HCT116 (cell line): ENCODE results near the gene TMEM79.

Experiments
- CTCF ChIP-seq, 3 experiments: fragments of 200-600 bp in 1 of 3; sonication (generic) in 1 of 3; IDR thresholded peaks in 2 of 3; conservative IDR thresholded peaks in 1 of 3; 2 replicates each; pipeline ENCODE4 v1.5.1; 2012 to 2017; ENCODE audit warnings: low read depth in 2 of 3, low read length in 2 of 3, antibody characterized with exemption in 1 of 3, borderline replicate concordance in 1 of 3, control low read depth in 1 of 3, mild to moderate bottlenecking in 1 of 3, mixed read lengths in 1 of 3, mixed run types in 1 of 3, moderate library complexity in 1 of 3; ENCODE audit not compliant: insufficient read depth in 1 of 3
- EZH2 ChIP-seq: fragments of 200-600 bp; sonication (generic); IDR thresholded peaks from 2 replicates; pipeline ENCODE4 v1.6.1; 2017; ENCODE audit warnings: antibody characterized with exemption, mixed run types
- MAX ChIP-seq: IDR thresholded peaks from 2 replicates; pipeline ENCODE4 v1.6.1; 2012
- RAD21 ChIP-seq: IDR thresholded peaks from 2 replicates; pipeline ENCODE4 v1.6.1; 2012; ENCODE audit warnings: low read depth, mild to moderate bottlenecking
- SP1 ChIP-seq: IDR thresholded peaks from 2 replicates; pipeline ENCODE4 v1.6.1; 2012; ENCODE audit warnings: low read depth

GRCh38 chr1:156283521-156283920 is 604 bp upstream of the TMEM79 start:
- TF ChIP-seq SP1, result no peak
- TF ChIP-seq EZH2, result no peak
- no peak for TF ChIP-seq CTCF (IDR thresholded peaks at IDR 0.05 in 2 of 3, conservative IDR thresholded peaks at IDR 0.05 in 1 of 3; ENCODE audit: borderline replicate concordance in 1 of 3, insufficient read depth in 1 of 3, low read depth in 2 of 3, low read length in 2 of 3)
- no peak for TF ChIP-seq MAX
- TF ChIP-seq RAD21, result no peak
